ENCODE results near the gene CTDSP2.

Gene CTDSP2

GRCh38 chr12:57770734-57771133 lies 75.8 kb downstream of the CTDSP2 start:
- H3K9me3 ChIP-seq: no peaks in the 10 kb centered on the region
- no peak overlapping the region for H3K4me3 ChIP-seq (ENCODE audit: low read depth in 1 of 2, low read length in 1 of 2)
- H3K27me3 ChIP-seq: peaks cover 40% of the 10 kb centered on the region
- H3K27ac ChIP-seq: no peak overlapping the region
- TF ChIP-seq CTCF (IDR thresholded peaks at IDR 0.05): no peak
- peaks cover 28 to 33% of the 10 kb centered on the region in 2 experiments for H3K4me1 ChIP-seq (ENCODE audit: control insufficient read depth in 1 of 2, insufficient read depth in 1 of 2, low read depth in 1 of 2, low read length in 1 of 2)
- H3K36me3 ChIP-seq: no peaks in the 10 kb centered on the region

Data from neutrophil (primary cell).